ENCODE results near the gene LRMDA.
"Not testable (repeated sequence)": the region's sequence is repeated elsewhere in the genome, so short reads cannot be mapped to it uniquely, and the experiment has no call there.

The LRMDA gene

GRCh38 chr10:75509706-75510105, 78.3 kb downstream of the LRMDA start:
- no peak for DNase-seq

- no peak for DNase-seq
Measured at GRCh38 chr10:75511011-75511410, 79.6 kb downstream of the LRMDA start.

GRCh38 chr10:75512203-75512933, 80.9 kb downstream of the LRMDA start:
- DNase-seq: no peak

GRCh38 chr10:75513292-75513885, 82.0 kb downstream of the LRMDA start:
- DNase-seq: no peak

GRCh38 chr10:75514830-75515229, 83.4 kb downstream of the LRMDA start:
- DNase-seq: no peak

- not testable (repeated sequence) for DNase-seq
Measured at GRCh38 chr10:75516154-75516553, 84.7 kb downstream of the LRMDA start.

- DNase-seq: not testable (repeated sequence)
Measured at GRCh38 chr10:75519213-75519612, 87.8 kb downstream of the LRMDA start.

- not testable (repeated sequence) for DNase-seq
Measured at GRCh38 chr10:75521194-75521829, 89.9 kb downstream of the LRMDA start.

GRCh38 chr10:75525067-75525466, 93.6 kb downstream of the LRMDA start:
- DNase-seq: no peak

- DNase-seq: no peak
Measured at GRCh38 chr10:75525646-75526045, 94.2 kb downstream of the LRMDA start.

- DNase-seq: no peak
Measured at GRCh38 chr10:75527542-75527941, 96.1 kb downstream of the LRMDA start.

- DNase-seq: no peak
Measured at GRCh38 chr10:75528392-75528791, 97.0 kb downstream of the LRMDA start.

- DNase-seq: no peak
Measured at GRCh38 chr10:75530299-75530698, 98.9 kb downstream of the LRMDA start.

GRCh38 chr10:75531571-75532031, 100.2 kb downstream of the LRMDA start:
- DNase-seq: no peak

GRCh38 chr10:75532253-75532924, 101.0 kb downstream of the LRMDA start:
- no peak for DNase-seq

GRCh38 chr10:75538144-75538543, 106.7 kb downstream of the LRMDA start:
- DNase-seq: no peak

GRCh38 chr10:75538765-75539164, 107.3 kb downstream of the LRMDA start:
- no peak for DNase-seq

GRCh38 chr10:75540357-75540966, 109.0 kb downstream of the LRMDA start:
- no peak for DNase-seq

GRCh38 chr10:75540981-75541380, 109.6 kb downstream of the LRMDA start:
- DNase-seq: no peak

- DNase-seq: no peak
Measured at GRCh38 chr10:75541411-75541810, 110.0 kb downstream of the LRMDA start.

- DNase-seq: no peak
Measured at GRCh38 chr10:75542084-75542483, 110.7 kb downstream of the LRMDA start.

- DNase-seq: no peak
Measured at GRCh38 chr10:75542906-75543305, 111.5 kb downstream of the LRMDA start.

GRCh38 chr10:75544386-75544785, 113.0 kb downstream of the LRMDA start:
- no peak for DNase-seq
